IPS-20b (cell line): ENCODE results near the gene DIAPH3.
A peak's percentile ranks its signal among the peaks of the same experiment; 100 is the strongest.

Experiments used
- H3K27ac ChIP-seq: one replicate; pipeline ENCODE4 v1.5.1; 2013; ENCODE audit warnings: low read length
- H3K27me3 ChIP-seq: 2 replicates; pipeline ENCODE4 v1.6.1; 2013; ENCODE audit warnings: mild to moderate bottlenecking, low read length, inconsistent platforms; ENCODE audit not compliant: insufficient read depth
- H3K36me3 ChIP-seq: 2 replicates; pipeline ENCODE4 v1.6.1; 2013; ENCODE audit warnings: low read depth, mild to moderate bottlenecking, inconsistent platforms, low read length, moderate library complexity; ENCODE audit not compliant: insufficient read depth
- H3K4me1 ChIP-seq: 2 replicates; pipeline ENCODE4 v1.6.1; 2013; ENCODE audit warnings: mild to moderate bottlenecking, control low read depth, inconsistent platforms, low read length, moderate library complexity; ENCODE audit not compliant: insufficient read depth
- H3K4me3 ChIP-seq: 2 replicates; pipeline ENCODE4 v1.5.1; 2013; ENCODE audit warnings: mild to moderate bottlenecking, low read length, inconsistent platforms
- H3K9ac ChIP-seq: 2 replicates; pipeline ENCODE4 v1.6.1; 2013; ENCODE audit warnings: low read depth, mild to moderate bottlenecking, inconsistent platforms, low read length, moderate library complexity
- H3K9me3 ChIP-seq: 2 replicates; pipeline ENCODE4 v1.6.1; 2013; ENCODE audit warnings: mild to moderate bottlenecking, low read depth, low read length, inconsistent platforms; ENCODE audit not compliant: insufficient read depth

DIAPH3 gene

GRCh38 chr13:59691501-59692066 lies 472.1 kb downstream of the DIAPH3 start:
- no peaks in the 10 kb centered on the region for H3K36me3 ChIP-seq
- no peaks in the 10 kb centered on the region for H3K27me3 ChIP-seq
- peaks cover 35% of the 10 kb centered on the region for H3K4me1 ChIP-seq
- no peak overlapping the region for H3K27ac ChIP-seq
- no peaks in the 10 kb centered on the region for H3K9me3 ChIP-seq
- H3K9ac ChIP-seq, result no peak overlapping the region
- no peak overlapping the region for H3K4me3 ChIP-seq

- Histone ChIP-seq H3K36me3 (no peaks in the 10 kb centered on the region), H3K9ac (no peak overlapping the region), H3K27me3 (no peaks in the 10 kb centered on the region), H3K4me3 (no peak overlapping the region), H3K9me3 (no peaks in the 10 kb centered on the region), H3K27ac (no peak overlapping the region), H3K4me1 (peaks cover 39% of the 10 kb centered on the region)
These were observed 472.7 kb downstream of the DIAPH3 start for GRCh38 chr13:59690857-59691500.

DNA sequence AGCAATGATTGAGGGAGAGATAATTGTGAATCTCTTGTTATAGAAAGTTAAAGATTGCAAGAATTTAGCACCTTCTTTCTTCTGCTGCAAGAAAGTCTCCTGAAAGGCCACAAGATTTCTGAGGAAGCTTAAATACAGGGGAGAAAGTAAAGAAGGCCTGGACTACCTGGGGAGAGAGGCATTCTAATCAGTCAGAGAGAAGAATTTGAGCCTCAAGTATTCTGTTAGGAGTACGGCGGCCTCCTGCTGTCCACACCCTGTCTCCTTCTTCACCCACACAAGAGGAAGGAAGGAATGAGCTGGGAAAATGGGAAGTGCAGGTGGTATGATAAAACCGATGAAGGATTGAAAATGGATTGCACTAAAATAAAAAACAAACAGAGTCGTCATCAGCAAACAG lies 474.7 kb downstream of the DIAPH3 start:
- Histone ChIP-seq H3K9ac (no peak overlapping the region), H3K4me1 (peaks cover 55% of the 10 kb centered on the region), H3K4me3 (peak overlapping the region; percentile 13; the same call in 1 of the 2 replicates), H3K27me3 (no peaks in the 10 kb centered on the region), H3K36me3 (no peaks in the 10 kb centered on the region), H3K27ac (no peak overlapping the region), H3K9me3 (no peaks in the 10 kb centered on the region)

- no peaks in the 10 kb centered on the region for H3K36me3 ChIP-seq
- peaks cover 56% of the 10 kb centered on the region for H3K4me1 ChIP-seq
- no peaks in the 10 kb centered on the region for H3K9me3 ChIP-seq
- H3K27me3 ChIP-seq, result no peaks in the 10 kb centered on the region
- no peak overlapping the region for H3K9ac ChIP-seq
- no peak overlapping the region for H3K27ac ChIP-seq
- H3K4me3 ChIP-seq, result no peak overlapping the region
These were observed 476.8 kb downstream of the DIAPH3 start for GRCh38 chr13:59686798-59687394.

GRCh38 chr13:59684105-59684504 lies 479.6 kb downstream of the DIAPH3 start:
- Histone ChIP-seq H3K27me3 (no peaks in the 10 kb centered on the region), H3K27ac (no peak overlapping the region), H3K4me1 (peaks cover 44% of the 10 kb centered on the region), H3K9me3 (no peaks in the 10 kb centered on the region), H3K4me3 (no peak overlapping the region), H3K9ac (no peak overlapping the region), H3K36me3 (no peaks in the 10 kb centered on the region)

- peaks cover 28% of the 10 kb centered on the region for H3K4me1 ChIP-seq
- H3K9ac ChIP-seq, result no peak overlapping the region
- H3K4me3 ChIP-seq, result no peak overlapping the region
- no peaks in the 10 kb centered on the region for H3K36me3 ChIP-seq
- H3K27ac ChIP-seq, result no peak overlapping the region
- no peaks in the 10 kb centered on the region for H3K9me3 ChIP-seq
- H3K27me3 ChIP-seq, result no peaks in the 10 kb centered on the region
These were observed 482.0 kb downstream of the DIAPH3 start for GRCh38 chr13:59681636-59682311.

GRCh38 chr13:59680429-59681024 lies 483.2 kb downstream of the DIAPH3 start:
- Histone ChIP-seq H3K4me3 (no peak overlapping the region), H3K9me3 (no peaks in the 10 kb centered on the region), H3K36me3 (no peaks in the 10 kb centered on the region), H3K27me3 (no peaks in the 10 kb centered on the region), H3K4me1 (peaks cover 18% of the 10 kb centered on the region), H3K27ac (no peak overlapping the region), H3K9ac (no peak overlapping the region)

DNA sequence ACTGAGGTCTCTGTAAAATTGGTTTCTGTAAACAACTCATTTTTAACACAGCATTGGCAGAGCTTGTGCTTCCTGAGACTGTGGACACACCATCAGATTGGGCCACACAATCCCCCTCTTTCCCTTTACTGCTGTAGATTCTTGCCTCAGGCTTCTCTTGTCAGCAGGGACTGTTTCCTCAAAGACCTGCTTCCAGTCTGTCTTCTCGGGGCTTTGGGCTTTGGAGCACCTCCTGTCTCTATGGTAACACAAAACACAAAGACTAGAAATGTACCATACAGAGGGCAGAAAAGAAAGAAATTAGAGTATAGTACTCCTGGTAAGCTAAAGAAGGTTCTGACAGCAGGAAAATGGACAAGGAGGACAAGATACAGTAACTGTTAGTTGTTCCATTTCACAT lies 484.5 kb downstream of the DIAPH3 start:
- H3K9ac ChIP-seq, result peak overlapping the region; percentile 40; the same call in 1 of the 2 replicates
- no peaks in the 10 kb centered on the region for H3K9me3 ChIP-seq
- H3K27me3 ChIP-seq, result no peaks in the 10 kb centered on the region
- H3K4me1 ChIP-seq, result peaks cover 7% of the 10 kb centered on the region; the same call in 1 of the 2 replicates
- H3K4me3 ChIP-seq, result no peak overlapping the region
- H3K36me3 ChIP-seq, result no peaks in the 10 kb centered on the region
- H3K27ac ChIP-seq, result no peak overlapping the region

DNA sequence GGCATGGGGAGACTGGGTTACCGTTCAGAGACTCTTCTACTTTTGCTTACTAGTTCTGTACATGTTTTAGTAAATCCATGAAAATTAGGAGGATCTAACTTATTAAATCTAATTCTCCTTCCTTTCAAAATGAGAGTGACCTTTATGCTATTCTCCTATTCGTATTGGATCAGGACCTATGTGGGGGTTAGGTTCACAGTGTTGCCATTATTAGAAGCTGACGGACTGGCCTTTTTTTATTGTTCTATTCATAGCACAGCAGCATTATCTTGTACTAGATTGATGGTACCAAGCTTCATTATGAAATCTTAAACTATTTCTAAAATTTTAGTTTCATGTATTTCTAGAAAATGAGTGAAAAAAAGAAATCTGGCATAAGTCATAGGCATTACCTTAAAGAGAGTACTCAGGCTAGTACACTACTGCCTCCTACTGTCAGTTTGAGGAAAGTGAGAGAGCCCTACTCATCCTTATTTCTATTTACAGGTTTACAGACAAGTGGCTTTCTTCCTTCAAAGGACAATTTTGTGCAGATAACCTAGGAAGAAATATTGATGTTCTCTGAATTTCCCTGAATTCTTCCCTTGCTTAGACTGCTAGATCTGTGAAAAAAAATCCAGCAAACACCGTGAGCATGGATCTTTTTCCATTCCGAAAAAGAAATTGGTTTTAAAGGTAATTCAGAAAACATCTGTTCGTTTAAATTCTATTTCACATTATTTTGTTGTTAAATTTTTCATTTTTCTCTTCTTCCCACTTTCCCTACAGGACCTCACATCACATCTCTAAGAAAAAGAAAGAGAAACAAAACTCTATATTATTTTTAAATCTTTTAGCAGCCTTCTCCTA lies 485.5 kb downstream of the DIAPH3 start:
- H3K4me3 ChIP-seq, result no peak overlapping the region
- H3K9me3 ChIP-seq, result no peaks in the 10 kb centered on the region
- no peaks in the 10 kb centered on the region for H3K36me3 ChIP-seq
- H3K27ac ChIP-seq, result no peak overlapping the region
- H3K27me3 ChIP-seq, result no peaks in the 10 kb centered on the region
- no peak overlapping the region; the same call in 1 of the 2 replicates for H3K9ac ChIP-seq
- peaks cover 12% of the 10 kb centered on the region; the same call in 1 of the 2 replicates for H3K4me1 ChIP-seq

DNA sequence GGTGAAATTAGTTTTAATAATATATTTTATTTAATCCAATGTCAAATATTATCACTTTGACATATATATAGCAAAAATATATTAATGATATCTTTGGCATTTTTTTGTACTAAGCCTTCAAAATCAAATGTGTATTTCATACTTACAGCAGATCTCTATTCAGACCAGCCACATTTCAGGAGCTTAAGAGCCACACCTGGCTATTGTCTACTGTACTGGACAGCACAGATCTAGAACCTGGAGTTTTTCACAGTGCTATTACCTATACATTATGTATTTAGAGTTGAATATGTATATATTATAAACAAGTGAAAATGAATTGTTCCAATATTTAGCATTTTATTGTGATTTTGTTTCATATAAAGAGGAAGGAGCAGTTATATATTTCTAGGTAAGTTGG lies 486.3 kb downstream of the DIAPH3 start:
- no peaks in the 10 kb centered on the region for H3K27me3 ChIP-seq
- H3K4me3 ChIP-seq, result no peak overlapping the region
- H3K36me3 ChIP-seq, result no peaks in the 10 kb centered on the region
- no peak overlapping the region; the same call in 1 of the 2 replicates for H3K9ac ChIP-seq
- H3K9me3 ChIP-seq, result no peaks in the 10 kb centered on the region
- H3K27ac ChIP-seq, result no peak overlapping the region
- H3K4me1 ChIP-seq, result peaks cover 17% of the 10 kb centered on the region; the same call in 1 of the 2 replicates

- Histone ChIP-seq H3K27me3 (no peaks in the 10 kb centered on the region), H3K4me3 (no peak overlapping the region), H3K4me1 (peaks cover 17% of the 10 kb centered on the region; the same call in 1 of the 2 replicates), H3K27ac (no peak overlapping the region), H3K36me3 (no peaks in the 10 kb centered on the region), H3K9ac (no peak overlapping the region), H3K9me3 (no peaks in the 10 kb centered on the region)
These were observed 489.1 kb downstream of the DIAPH3 start for GRCh38 chr13:59674616-59675015.
